Naive thymus-derived CD4-positive, alpha-beta T cell (primary cell): ENCODE measurements around the gene ANKRD66. TPM values are rescaled to one million over a fixed set of nuclear protein-coding genes. Genes with fewer than 3 reads are reported as not detected.

ENCODE experiments used
- ATAC-seq: fragments of 150-1000 bp; cut with Tn5 transposase; 2 replicates; pipeline ENCODE4 v1.10.0; 2021; ENCODE audit warnings: mild to moderate bottlenecking, moderate library complexity
- CTCF ChIA-PET: fragments of 350-600 bp; sonication (Branson Sonifier 250); formaldehyde crosslinking; loops from one replicate; lab custom pipeline; 2021; ENCODE audit warnings: antibody characterized with exemption; lab: Charles Lee
- POLR2A ChIA-PET: fragments of 350-600 bp; sonication (Branson Sonifier 250); formaldehyde crosslinking; loops from one replicate; lab custom pipeline; 2021; ENCODE audit warnings: antibody characterized with exemption, inconsistent platforms; lab: Charles Lee
- DNase-seq, 9 donors: peaks; one replicate each; pipeline versions ENCODE4 v3.0.0 to v3.0.0-alpha.2; 2020 to 2022; ENCODE audit warnings: mixed read lengths in 1 of 9
- H3K27ac ChIP-seq: one replicate; pipeline ENCODE4 v1.7.0; 2013; ENCODE audit warnings: mild to moderate bottlenecking, low read depth, low read length, moderate library complexity
- H3K27me3 ChIP-seq, 2 donors: one replicate each; pipeline ENCODE4 v1.7.0; 2013; ENCODE audit warnings: low read length in 2 of 2, mild to moderate bottlenecking in 2 of 2, moderate library complexity in 2 of 2; ENCODE audit not compliant: control insufficient read depth in 2 of 2, insufficient read depth in 2 of 2
- H3K36me3 ChIP-seq, 3 experiments: 1 replicate in 2 of 3; 2 replicates in 1 of 3; pipeline ENCODE4 v1.7.0; 2013; ENCODE audit warnings: low read length in 3 of 3, mild to moderate bottlenecking in 3 of 3, moderate library complexity in 1 of 3; ENCODE audit not compliant: insufficient read depth in 3 of 3, control insufficient read depth in 2 of 3
- H3K4me1 ChIP-seq, 2 donors: one replicate each; pipeline ENCODE4 v1.7.0; 2013; ENCODE audit warnings: low read length in 2 of 2, mild to moderate bottlenecking in 2 of 2, moderate library complexity in 1 of 2; ENCODE audit not compliant: control insufficient read depth in 2 of 2, insufficient read depth in 2 of 2
- H3K4me3 ChIP-seq: 2 replicates; pipeline ENCODE4 v1.7.0; 2013; ENCODE audit warnings: mild to moderate bottlenecking, low read length
- H3K9me3 ChIP-seq, 3 experiments: 1 replicate in 2 of 3; 2 replicates in 1 of 3; pipeline ENCODE4 v1.7.0; 2013; ENCODE audit warnings: low read length in 3 of 3; ENCODE audit not compliant: control insufficient read depth in 2 of 3
- H3K27ac Mint-ChIP-seq, 9 donors: one replicate each; pipeline ENCODE4 v1.8.0; 2020 to 2022; ENCODE audit warnings: mixed read lengths in 9 of 9, mild to moderate bottlenecking in 8 of 9, moderate library complexity in 5 of 9, inconsistent platforms in 2 of 9
- H3K27me3 Mint-ChIP-seq, 5 donors: one replicate each; pipeline ENCODE4 v1.8.0; 2021 to 2022; ENCODE audit warnings: mixed read lengths in 5 of 5, mild to moderate bottlenecking in 1 of 5
- H3K36me3 Mint-ChIP-seq, 5 donors: one replicate each; pipeline ENCODE4 v1.8.0; 2020 to 2022; ENCODE audit warnings: mixed read lengths in 5 of 5, mild to moderate bottlenecking in 3 of 5, inconsistent platforms in 1 of 5
- H3K4me1 Mint-ChIP-seq, 7 donors: one replicate each; pipeline ENCODE4 v1.8.0; 2020 to 2022; ENCODE audit warnings: mixed read lengths in 7 of 7, mild to moderate bottlenecking in 3 of 7, inconsistent platforms in 1 of 7
- H3K4me3 Mint-ChIP-seq, 10 donors: one replicate each; pipeline ENCODE4 v1.8.0; 2020 to 2022; ENCODE audit warnings: mild to moderate bottlenecking in 10 of 10, mixed read lengths in 10 of 10, moderate library complexity in 6 of 10, inconsistent platforms in 2 of 10
- H3K9me3 Mint-ChIP-seq, 11 donors: one replicate each; pipeline ENCODE4 v1.8.0; 2020 to 2022; ENCODE audit warnings: mixed read lengths in 11 of 11, mild to moderate bottlenecking in 4 of 11, inconsistent platforms in 1 of 11, moderate library complexity in 1 of 11
- intact Hi-C, 2 donors: fragments of 100-400 bp; cut with micrococcal nuclease; formaldehyde crosslinking; loops; one replicate each; pipeline ENCODE4 v1.15.1; 2023
- polyA plus RNA-seq, 2 donors: library from polyadenylated mRNA; unstranded; fragments of 300-500 nt; fragmentation: Illumina TruSeq; gene quantifications; one replicate each; pipeline ENCODE4 v1.2.3, GENCODE V29; 2021
- total RNA-seq, 6 experiments: library from RNA in 5 of 6; stranded (reverse) in 5 of 6; gene quantifications; 1 replicate in 5 of 6; 2 replicates in 1 of 6; pipeline ENCODE4 v1.2.3 and lab custom pipeline; 2021 to 2026

ANKRD66 gene
- total and polyA plus RNA-seq, 7 experiments from 2014 or later: not detected

- Histone ChIP-seq H3K27me3 (no peaks in the 10 kb centered on the region), H3K9me3 (no peaks in the 10 kb centered on the region), H3K4me1 (no peaks in the 10 kb centered on the region), H3K36me3 (no peaks in the 10 kb centered on the region), H3K4me3 (no peak overlapping the region), H3K27ac (no peak overlapping the region)
- Mint-ChIP-seq H3K27ac (no peak overlapping the region), H3K36me3 (no peaks in the 10 kb centered on the region), H3K27me3 (peaks cover 0 to 27% (median 25%) of the 10 kb centered on the region in 5 donors), H3K4me3 (no peak overlapping the region), H3K4me1 (no peaks in the 10 kb centered on the region), H3K9me3 (peaks cover 0 to 8% (median 0%) of the 10 kb centered on the region in 11 donors)
- no peak for DNase-seq
- ATAC-seq: no peak
- ChIA-PET POLR2A (no interaction called here), CTCF (no interaction called here)
- intact Hi-C loops: no loop called here
These were observed 2.3 kb downstream of the ANKRD66 start for GRCh38 chr6:46748940-46749503.

- Histone ChIP-seq H3K36me3 (no peaks in the 10 kb centered on the region), H3K9me3 (no peaks in the 10 kb centered on the region), H3K4me1 (no peaks in the 10 kb centered on the region), H3K27ac (no peak overlapping the region), H3K4me3 (no peak overlapping the region), H3K27me3 (no peaks in the 10 kb centered on the region)
- Mint-ChIP-seq H3K4me3 (no peak overlapping the region), H3K36me3 (no peaks in the 10 kb centered on the region), H3K27me3 (peaks cover 0 to 27% (median 20%) of the 10 kb centered on the region in 5 donors), H3K9me3 (peaks cover 0 to 8% (median 0%) of the 10 kb centered on the region in 11 donors), H3K27ac (no peak overlapping the region), H3K4me1 (no peaks in the 10 kb centered on the region)
- ChIA-PET CTCF (no interaction called here), POLR2A (no interaction called here)
- DNase-seq (no peak), ATAC-seq (no peak)
- intact Hi-C loops: no loop called here
These were observed 3.0 kb downstream of the ANKRD66 start for GRCh38 chr6:46749731-46750130.

GRCh38 chr6:46751658-46752057 lies 4.9 kb downstream of the ANKRD66 start:
- no peaks in the 10 kb centered on the region for H3K4me1 Mint-ChIP-seq
- no peaks in the 10 kb centered on the region for H3K36me3 Mint-ChIP-seq
- POLR2A ChIA-PET: no interaction called here
- Histone ChIP-seq H3K27ac (no peak overlapping the region), H3K4me3 (no peak overlapping the region), H3K9me3 (no peaks in the 10 kb centered on the region), H3K4me1 (no peaks in the 10 kb centered on the region), H3K27me3 (no peaks in the 10 kb centered on the region), H3K36me3 (no peaks in the 10 kb centered on the region)
- intact Hi-C loops: no loop called here
- DNase-seq (no peak), ATAC-seq (no peak)
- no peak overlapping the region for H3K27ac Mint-ChIP-seq
- H3K4me3 Mint-ChIP-seq: no peak overlapping the region
- CTCF ChIA-PET: no interaction called here
- peaks cover 0 to 15% (median 5%) of the 10 kb centered on the region in 5 donors for H3K27me3 Mint-ChIP-seq
- peaks cover 0 to 2% (median 0%) of the 10 kb centered on the region in 11 donors for H3K9me3 Mint-ChIP-seq

GRCh38 chr6:46755865-46756264 lies 9.1 kb downstream of the ANKRD66 start:
- ChIA-PET POLR2A (no interaction called here), CTCF (no interaction called here)
- H3K27me3 ChIP-seq: no peaks in the 10 kb centered on the region
- no peaks in the 10 kb centered on the region for H3K36me3 ChIP-seq
- DNase-seq (no peak), ATAC-seq (no peak)
- Mint-ChIP-seq H3K36me3 (no peaks in the 10 kb centered on the region), H3K4me3 (no peak overlapping the region), H3K4me1 (no peaks in the 10 kb centered on the region), H3K27me3 (peaks cover 0 to 13% (median 6%) of the 10 kb centered on the region in 5 donors), H3K9me3 (peaks cover 0 to 2% (median 0%) of the 10 kb centered on the region in 11 donors), H3K27ac (no peak overlapping the region)
- no peaks in the 10 kb centered on the region for H3K9me3 ChIP-seq
- intact Hi-C loops: no loop called here
- no peaks in the 10 kb centered on the region for H3K4me1 ChIP-seq
- H3K4me3 ChIP-seq: no peak overlapping the region
- no peak overlapping the region for H3K27ac ChIP-seq

- no peak overlapping the region for H3K27ac Mint-ChIP-seq
- Histone ChIP-seq H3K4me1 (no peaks in the 10 kb centered on the region), H3K9me3 (no peaks in the 10 kb centered on the region), H3K27ac (no peak overlapping the region), H3K4me3 (no peak overlapping the region), H3K36me3 (no peaks in the 10 kb centered on the region), H3K27me3 (no peaks in the 10 kb centered on the region)
- ATAC-seq (no peak), DNase-seq (no peak)
- no peak overlapping the region for H3K4me3 Mint-ChIP-seq
- peaks cover 0 to 15% (median 10%) of the 10 kb centered on the region in 5 donors for H3K27me3 Mint-ChIP-seq
- no peaks in the 10 kb centered on the region for H3K4me1 Mint-ChIP-seq
- intact Hi-C loops: no loop called here
- H3K9me3 Mint-ChIP-seq: peaks cover 0 to 4% (median 0%) of the 10 kb centered on the region in 11 donors
- ChIA-PET CTCF (interaction anchor here (0.7 kb wide), 1 partner anchor 103 kb away, joined by 3 read pairs; no protein-coding TSS in a partner anchor), POLR2A (no interaction called here)
- no peaks in the 10 kb centered on the region for H3K36me3 Mint-ChIP-seq
These were observed 9.9 kb downstream of the ANKRD66 start for GRCh38 chr6:46756469-46757213.

- Histone ChIP-seq H3K9me3 (no peaks in the 10 kb centered on the region), H3K36me3 (no peaks in the 10 kb centered on the region), H3K27me3 (no peaks in the 10 kb centered on the region), H3K4me3 (no peak overlapping the region), H3K27ac (no peak overlapping the region), H3K4me1 (no peaks in the 10 kb centered on the region)
- intact Hi-C loops: no loop called here
- ATAC-seq (no peak), DNase-seq (no peak)
- Mint-ChIP-seq H3K27ac (no peak overlapping the region), H3K9me3 (peaks cover 0 to 4% (median 0%) of the 10 kb centered on the region in 11 donors), H3K4me3 (no peak overlapping the region), H3K36me3 (no peaks in the 10 kb centered on the region), H3K27me3 (peaks cover 0 to 15% (median 10%) of the 10 kb centered on the region in 5 donors), H3K4me1 (no peaks in the 10 kb centered on the region)
- ChIA-PET POLR2A (no interaction called here), CTCF (interaction anchor here (0.7 kb wide), 1 partner anchor 102 kb away, joined by 3 read pairs; no protein-coding TSS in a partner anchor)
These were observed 10.5 kb downstream of the ANKRD66 start for GRCh38 chr6:46757214-46757596.
